LHCN-M2 (cell line): ENCODE results near the gene COPS7B. TPM values are rescaled to one million over a fixed set of nuclear protein-coding genes. Genes with fewer than 3 reads are reported as not detected.
A peak's percentile ranks its signal among the peaks of the same experiment; 100 is the strongest.

Source experiments
- DNase-seq: peaks from one replicate; pipeline ENCODE4 v3.0.0-alpha.2; 2012; ENCODE audit warnings: low read depth
- total RNA-seq: library from RNA; depleted of rRNA; stranded (reverse); fragments of >200 nt; gene quantifications from 2 replicates; pipeline ENCODE4 v1.2.3, GENCODE V29; 2014

Gene COPS7B
- total RNA-seq, 1 experiment from 2014 or later, result 20.8 TPM

- DNase-seq, result no peak
Measured at GRCh38 chr2:231785413-231785812, 832 bp upstream of the COPS7B start.

- DNase-seq, result no peak
Measured at GRCh38 chr2:231785822-231786176, 446 bp upstream of the COPS7B start.

- no peak for DNase-seq
Measured at GRCh38 chr2:231786917-231787292, 660 bp downstream of the COPS7B start.

- DNase-seq, result no peak
Measured at GRCh38 chr2:231791107-231791506, 4.9 kb downstream of the COPS7B start.

- DNase-seq, result no peak
Measured at GRCh38 chr2:231794383-231794782, 8.1 kb downstream of the COPS7B start.

GRCh38 chr2:231795525-231796327 is 9.5 kb downstream of the COPS7B start:
- peak; percentile 89 for DNase-seq

- DNase-seq, result peak; percentile 24
Measured at GRCh38 chr2:231800493-231801091, 14.3 kb downstream of the COPS7B start.

- DNase-seq, result no peak
Measured at GRCh38 chr2:231803501-231804138, 17.4 kb downstream of the COPS7B start.

- no peak for DNase-seq
Measured at GRCh38 chr2:231807020-231807419, 20.8 kb downstream of the COPS7B start.

- DNase-seq, result peak; percentile 77
Measured at GRCh38 chr2:231810905-231811304, 24.7 kb downstream of the COPS7B start.

GRCh38 chr2:231816327-231817026 is 30.2 kb downstream of the COPS7B start:
- no peak for DNase-seq

- DNase-seq, result no peak
Measured at GRCh38 chr2:231819447-231820042, 33.3 kb downstream of the COPS7B start.

- no peak for DNase-seq
Measured at GRCh38 chr2:231820786-231821303, 34.6 kb downstream of the COPS7B start.

- no peak for DNase-seq
Measured at GRCh38 chr2:231821908-231822307, 35.7 kb downstream of the COPS7B start.

- DNase-seq, result no peak
Measured at GRCh38 chr2:231853105-231853504, 66.9 kb downstream of the COPS7B start.

- no peak for DNase-seq
Measured at GRCh38 chr2:231854616-231855125, 68.4 kb downstream of the COPS7B start.

- no peak for DNase-seq
Measured at GRCh38 chr2:231856959-231857358, 70.7 kb downstream of the COPS7B start.
